ENCODE results near the gene RFX5.
"Not testable (repeated sequence)": the region's sequence is repeated elsewhere in the genome, so short reads cannot be mapped to it uniquely, and the experiment has no call there.

The RFX5 gene

DNA sequence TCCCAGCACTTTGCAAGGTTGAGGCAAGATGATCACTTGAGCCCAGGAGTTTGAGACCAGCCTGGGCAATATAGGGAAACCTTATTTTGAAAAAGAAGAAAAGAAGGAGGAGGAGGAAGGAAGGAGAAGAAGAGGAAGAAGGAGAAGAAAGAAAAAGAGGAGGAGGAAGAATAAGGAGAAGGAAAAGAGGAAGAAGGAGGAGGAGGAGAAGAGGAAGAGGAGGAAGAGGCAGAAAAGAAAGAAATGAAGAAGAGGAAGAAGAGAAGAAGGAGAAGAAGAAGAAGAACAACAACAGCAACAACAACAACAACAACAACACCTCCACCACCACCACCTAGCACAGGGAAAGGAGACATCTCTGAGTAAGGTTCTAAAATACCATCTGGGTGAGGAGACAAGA is 14.8 kb upstream of the RFX5 start:
- no peak for DNase-seq

- DNase-seq: no peak
Measured at GRCh38 chr1:151356696-151357095, 9.6 kb upstream of the RFX5 start.

- DNase-seq: no peak
Measured at GRCh38 chr1:151352021-151352718, 5.1 kb upstream of the RFX5 start.

DNA sequence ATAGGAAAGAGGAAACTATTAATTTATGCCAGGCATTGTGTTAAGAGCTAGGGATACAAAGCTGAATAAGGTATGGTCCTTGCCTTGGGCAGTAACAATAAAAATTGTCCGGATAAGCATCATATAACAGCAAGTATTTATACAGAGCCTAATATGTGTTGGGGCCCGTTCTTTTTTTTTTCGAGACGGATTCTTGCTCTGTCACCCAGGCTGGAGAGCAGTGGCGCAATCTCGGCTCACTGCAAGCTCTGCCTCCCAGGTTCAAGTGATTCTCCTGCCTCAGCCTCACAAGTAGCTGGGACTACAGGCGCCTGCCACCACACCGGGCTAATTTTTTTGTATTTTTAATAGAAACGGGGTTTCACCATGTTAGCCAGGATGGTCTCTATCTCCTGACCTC is 3.3 kb upstream of the RFX5 start:
- not testable (repeated sequence) for DNase-seq

GRCh38 chr1:151347523-151348246 is 633 bp upstream of the RFX5 start:
- no peak for DNase-seq

GRCh38 chr1:151346082-151346768 is 827 bp downstream of the RFX5 start:
- no peak for DNase-seq

DNA sequence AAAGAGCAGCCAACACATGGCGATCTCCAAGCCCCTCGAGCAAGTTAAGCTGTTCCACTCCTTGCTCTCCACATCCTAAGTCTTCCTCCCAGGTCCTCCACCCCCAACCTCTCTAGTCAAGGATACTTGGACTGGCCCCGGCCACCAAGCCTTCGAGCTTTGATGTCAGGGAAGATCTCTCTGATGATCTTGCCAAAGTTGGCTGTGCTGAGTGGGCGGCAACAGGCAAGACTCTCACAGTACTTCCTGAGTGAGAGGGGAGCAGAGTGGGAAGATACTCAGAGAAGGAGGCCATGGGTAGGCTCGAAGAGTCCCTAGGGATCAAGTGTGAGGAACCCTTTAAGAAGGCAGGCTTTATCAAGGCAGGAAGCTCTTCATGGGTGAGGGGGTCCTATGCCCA is 2.8 kb downstream of the RFX5 start:
- no peak for DNase-seq

- no peak for DNase-seq
Measured at GRCh38 chr1:151343587-151343986, 3.5 kb downstream of the RFX5 start.

DNA sequence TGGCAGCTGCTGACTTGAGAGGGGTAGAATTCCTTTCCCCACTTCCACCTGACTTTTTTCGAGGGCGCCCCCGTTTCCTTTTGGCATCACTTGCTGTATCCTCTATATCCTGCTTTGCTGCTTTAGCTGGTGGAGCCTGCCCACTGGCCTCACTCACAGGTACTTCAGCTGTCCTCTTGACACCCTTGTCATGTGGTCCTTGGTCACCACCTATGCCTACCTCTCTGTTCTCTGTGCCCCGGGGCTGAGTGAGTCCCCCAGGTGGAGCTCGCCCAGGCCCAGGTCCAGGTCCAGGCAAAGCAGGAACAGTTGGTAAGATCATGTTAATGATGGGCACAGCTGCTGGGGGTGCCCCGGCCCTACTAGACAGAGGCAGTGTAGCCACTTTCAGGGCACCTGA is 4.5 kb downstream of the RFX5 start:
- DNase-seq: no peak

DNA sequence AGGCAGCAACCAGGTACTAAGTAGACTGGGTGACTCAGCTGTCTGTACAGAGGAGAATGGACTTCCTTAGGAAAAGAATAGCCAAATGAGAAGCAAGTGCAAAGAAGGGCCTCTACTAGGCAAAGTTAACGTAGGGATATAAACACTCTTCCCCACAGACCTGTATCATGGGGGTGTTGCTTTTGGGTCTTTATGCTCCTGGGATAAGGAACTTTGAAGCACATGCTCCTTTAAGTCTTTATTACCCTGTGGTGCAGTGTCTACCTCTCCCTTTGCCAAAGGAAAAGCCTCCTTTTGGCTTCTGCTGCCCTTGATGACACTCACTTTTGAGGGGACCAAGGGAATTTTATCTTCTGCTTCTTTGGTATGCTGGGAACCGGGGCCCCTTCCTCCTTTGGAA is 5.0 kb downstream of the RFX5 start:
- no peak for DNase-seq

- DNase-seq: peak; percentile 35 to 79
Measured at GRCh38 chr1:151340870-151341754, 5.9 kb downstream of the RFX5 start.

- no peak for DNase-seq
Measured at GRCh38 chr1:151336556-151336955, 10.5 kb downstream of the RFX5 start.

DNA sequence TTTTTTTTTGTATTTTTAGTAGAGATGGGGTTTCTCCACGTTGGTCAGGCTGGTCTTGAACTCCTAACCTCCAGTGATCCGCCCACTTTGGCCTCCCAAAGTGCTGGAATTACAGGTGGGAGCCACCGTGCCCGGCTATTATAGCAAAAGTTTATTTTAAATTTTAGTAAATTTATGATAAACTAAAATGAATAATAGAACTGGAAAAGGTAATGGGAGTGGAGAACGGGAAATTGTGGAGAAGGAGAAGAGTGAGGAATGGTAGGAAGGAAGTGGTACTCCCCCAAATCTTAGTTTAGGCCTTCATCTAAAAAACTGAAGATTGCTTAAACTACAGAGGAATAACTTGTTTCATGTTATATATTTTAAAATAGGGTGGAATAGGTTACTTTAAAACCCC is 12.2 kb downstream of the RFX5 start:
- DNase-seq: no peak

DNA sequence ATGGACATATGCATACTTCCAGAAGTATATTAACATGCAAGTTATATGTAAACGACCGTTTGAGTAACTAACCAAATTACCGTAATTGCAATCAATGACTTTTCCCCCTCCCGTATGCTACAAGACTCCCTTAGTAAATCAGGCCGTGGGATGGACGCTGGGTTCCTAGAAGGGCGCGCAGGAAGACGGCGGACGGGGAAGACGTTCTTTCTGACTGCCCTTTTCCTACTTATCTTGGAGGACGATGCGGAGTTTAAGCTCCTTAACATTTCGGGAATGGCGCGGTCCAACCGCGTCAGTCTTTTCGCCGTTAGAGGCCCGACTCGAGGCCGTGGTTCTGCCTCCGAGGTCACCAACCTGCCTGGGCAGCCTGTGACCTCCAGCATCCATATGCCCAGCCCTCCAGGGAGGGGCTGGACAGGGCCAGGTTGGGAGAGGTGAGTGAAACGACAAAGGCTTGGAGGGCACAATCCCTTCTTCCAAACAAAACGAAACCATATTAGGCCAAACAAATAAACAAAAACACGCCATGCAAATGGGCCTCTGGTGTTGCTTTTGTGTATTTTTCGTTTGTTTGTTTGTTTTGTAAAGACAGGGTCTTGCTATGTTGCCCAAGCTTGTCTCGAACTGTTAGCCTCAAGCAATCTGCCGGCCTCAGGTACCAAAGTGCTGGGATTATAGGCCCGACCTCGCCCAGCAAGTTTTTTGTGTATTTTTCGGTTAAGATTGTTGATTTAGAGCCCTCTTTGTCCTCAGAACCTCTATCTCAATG is 19.0 kb downstream of the RFX5 start:
- DNase-seq: no peak

DNA sequence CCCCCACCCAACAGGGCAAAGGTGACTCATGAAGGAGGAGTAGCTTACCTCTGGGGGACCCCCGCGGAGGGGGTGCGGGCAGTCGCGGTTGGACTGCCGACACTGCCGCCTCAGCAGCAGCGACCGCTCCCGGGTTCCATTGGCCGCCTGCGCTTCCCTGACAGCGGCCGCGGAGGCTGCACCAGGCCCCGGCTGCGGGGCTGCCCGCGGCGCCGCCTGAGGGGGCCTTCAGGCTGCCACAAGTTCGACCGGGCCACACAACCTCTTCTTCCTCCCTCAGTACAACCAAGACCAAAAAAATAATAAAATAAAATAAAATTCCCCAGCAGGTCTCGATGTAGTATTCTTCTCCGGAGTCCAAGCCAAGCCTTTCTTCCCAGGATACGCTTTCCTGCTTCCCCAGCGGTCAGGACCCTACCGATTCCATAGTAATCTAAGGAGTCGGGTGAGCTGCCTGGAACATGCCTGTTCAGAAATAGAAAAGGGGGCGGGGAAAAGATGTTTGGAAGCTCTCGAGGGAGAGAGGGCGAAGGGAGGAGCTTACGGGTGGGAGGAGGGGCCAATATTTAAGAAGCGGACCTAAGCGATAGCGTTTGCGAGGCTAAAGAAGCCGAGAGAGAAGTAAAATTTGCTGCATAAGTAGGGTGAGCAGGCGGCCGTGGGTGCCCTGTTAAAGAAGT is 19.7 kb downstream of the RFX5 start, which contains the start of gene PI4KB:
PI4KB (minus strand) TSS at position 194 of the 680 bp plus-strand sequence. CDS start 10,935 bp downstream, outside the sequence.
- DNase-seq: peak; percentile 80 to 93

DNA sequence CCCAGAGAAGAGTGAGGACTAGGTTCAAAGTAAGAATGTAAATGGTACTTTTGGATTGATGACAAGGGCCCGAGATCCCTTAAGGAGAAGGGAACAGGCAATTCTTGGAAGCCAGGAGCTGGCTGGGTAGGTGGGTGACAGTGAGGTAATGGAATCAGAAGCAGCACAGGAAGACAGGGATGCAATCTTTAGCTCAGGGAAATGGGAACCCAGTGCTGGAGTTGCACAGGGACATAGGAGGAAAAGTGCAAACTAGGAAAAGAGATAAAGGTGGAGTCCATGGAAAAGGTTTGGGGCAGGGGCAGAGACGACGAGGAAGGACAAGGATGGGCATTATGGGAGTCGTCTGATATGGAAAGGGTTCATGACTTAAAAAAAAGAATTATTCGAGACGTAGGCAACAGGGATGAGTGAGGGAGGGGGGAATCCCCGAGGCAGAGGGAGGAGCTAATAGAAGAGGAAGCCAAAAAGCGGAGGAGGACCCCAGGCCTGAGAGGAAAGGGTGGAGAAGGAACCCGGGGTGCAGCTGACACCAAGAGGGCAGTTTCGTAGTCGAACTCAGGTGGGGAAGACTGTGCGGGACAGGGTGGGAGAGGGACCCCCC is 20.3 kb downstream of the RFX5 start:
- DNase-seq: peak in 1 of 2 experiments; percentile 27

GRCh38 chr1:151325646-151326429 is 21.2 kb downstream of the RFX5 start:
- no peak for DNase-seq

DNA sequence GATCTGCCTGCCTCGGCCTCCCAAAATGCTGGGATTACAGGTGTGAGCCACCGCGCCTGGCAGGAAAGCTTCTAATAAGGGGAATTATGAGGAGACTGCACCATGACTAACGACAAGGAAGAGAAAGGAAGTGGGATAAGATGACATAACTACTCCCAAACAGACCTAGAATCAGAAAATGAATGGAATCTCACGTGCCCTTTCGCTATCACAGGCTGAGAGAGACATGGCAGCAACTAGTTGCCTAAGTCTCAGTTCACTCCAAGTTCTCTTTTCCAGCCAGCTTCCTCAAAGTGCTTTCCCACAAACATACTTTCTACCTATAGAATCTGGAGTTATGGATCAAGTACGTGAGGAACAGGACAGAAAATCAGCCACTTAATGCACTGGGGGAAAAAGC is 21.8 kb downstream of the RFX5 start:
- no peak for DNase-seq

- no peak for DNase-seq
Measured at GRCh38 chr1:151324390-151324930, 22.6 kb downstream of the RFX5 start.

- no peak for DNase-seq
Measured at GRCh38 chr1:151318975-151319374, 28.1 kb downstream of the RFX5 start.
